ENCODE data around the gene ITPR3. TPM values are rescaled to one million over a fixed set of nuclear protein-coding genes. Genes with fewer than 3 reads are reported as not detected.

Gene ITPR3
- total RNA-seq, 2 experiments from 2014 or later: 56.6 to 83.5 TPM

DNA sequence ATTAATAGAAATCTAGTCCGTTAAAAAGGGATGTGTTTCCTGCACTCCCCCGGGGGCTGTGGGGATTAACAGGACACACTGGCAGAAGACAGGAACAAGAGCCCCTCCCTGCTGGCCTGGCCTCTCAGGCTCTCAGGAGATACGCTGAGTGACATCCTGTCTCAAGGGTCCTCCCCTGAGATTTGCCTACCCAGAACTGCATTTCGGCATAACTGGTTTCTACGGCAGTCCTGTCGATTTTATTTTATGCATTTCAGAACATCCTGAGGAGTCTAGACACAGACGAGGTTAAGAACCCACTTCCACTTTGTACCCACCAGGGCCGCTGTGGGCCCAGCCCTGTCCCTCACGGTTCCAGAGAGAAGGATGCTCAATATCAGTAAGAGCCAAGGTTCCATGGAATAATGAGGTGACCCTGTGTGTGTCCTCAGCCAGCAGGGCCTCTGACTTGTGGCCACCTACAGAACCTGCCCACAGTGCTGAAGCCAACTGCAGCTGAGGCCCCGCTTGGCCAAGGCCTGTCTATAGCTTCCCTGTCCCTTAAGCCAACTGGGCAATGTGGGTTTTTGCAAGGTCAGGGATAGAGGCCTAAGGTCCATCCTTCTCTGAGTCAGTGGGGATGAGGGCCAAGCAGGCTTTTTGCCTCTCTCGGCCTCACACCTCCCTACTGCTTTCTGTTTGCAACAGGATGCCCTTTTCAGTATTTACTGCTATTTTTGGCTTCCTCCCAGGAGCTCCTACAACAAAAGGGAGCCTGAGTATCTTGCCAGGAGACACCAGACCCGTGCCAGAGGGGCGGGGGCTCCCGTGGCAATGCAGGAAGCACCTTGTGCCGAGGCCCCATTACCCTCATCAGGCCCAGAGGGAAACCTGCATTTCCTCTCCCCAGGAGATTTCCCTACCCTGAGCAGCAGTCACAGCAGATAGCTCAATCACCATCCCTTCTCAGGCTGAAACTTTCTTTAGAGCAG, 75.7 kb downstream of the ITPR3 start:
- Histone ChIP-seq H3K4me2 (ENCODE audit: low read length) (peak overlapping the region; percentile 48), H3K4me1 (ENCODE audit: insufficient read depth, low read length, poor library complexity, severe bottlenecking) (peaks cover 35% of the 10 kb centered on the region), H3K27ac (ENCODE audit: low read depth, low read length, poor library complexity, severe bottlenecking) (peak overlapping the region; percentile 62), H3K79me2 (ENCODE audit: insufficient read depth, low read depth, low read length) (no peaks in the 10 kb centered on the region), H2AFZ (ENCODE audit: low read length) (no peak overlapping the region), H3K4me3 (ENCODE audit: low read depth, low read length, poor library complexity, severe bottlenecking) (no peak overlapping the region), H4K20me1 (ENCODE audit: insufficient read depth, low read length) (0 out of 2 replicates have a peak, but pooled peaks cover 6% of the 10 kb centered on the region), H3K9me2 (ENCODE audit: insufficient read depth, low read length) (no peaks in the 10 kb centered on the region), H3K36me3 (ENCODE audit: insufficient read depth, low read length) (peaks cover 99% of the 10 kb centered on the region), H3K9me3 (ENCODE audit: low read length) (no peaks in the 10 kb centered on the region)
- intact Hi-C loops (cut with micrococcal nuclease; ENCODE audit: unreplicated experiment): no loop called here
- no TSS peak for BruUV-seq (replicated peaks)
- ChIA-PET CTCF (ENCODE audit: unreplicated experiment) (interaction anchor here (0.6 kb wide), 1 partner anchor 10 kb away, joined by 5 read pairs; no protein-coding TSS in a partner anchor), POLR2A (interaction anchor here (0.6 to 1.3 kb wide), 3 partner anchors 12 to 665 kb away, joined by 3 read pairs; partner anchors contain the start of gene UQCC2)
- peak; percentile 80 for DNase-seq (ENCODE audit: low spot score)
- TF ChIP-seq, protein P1, sequence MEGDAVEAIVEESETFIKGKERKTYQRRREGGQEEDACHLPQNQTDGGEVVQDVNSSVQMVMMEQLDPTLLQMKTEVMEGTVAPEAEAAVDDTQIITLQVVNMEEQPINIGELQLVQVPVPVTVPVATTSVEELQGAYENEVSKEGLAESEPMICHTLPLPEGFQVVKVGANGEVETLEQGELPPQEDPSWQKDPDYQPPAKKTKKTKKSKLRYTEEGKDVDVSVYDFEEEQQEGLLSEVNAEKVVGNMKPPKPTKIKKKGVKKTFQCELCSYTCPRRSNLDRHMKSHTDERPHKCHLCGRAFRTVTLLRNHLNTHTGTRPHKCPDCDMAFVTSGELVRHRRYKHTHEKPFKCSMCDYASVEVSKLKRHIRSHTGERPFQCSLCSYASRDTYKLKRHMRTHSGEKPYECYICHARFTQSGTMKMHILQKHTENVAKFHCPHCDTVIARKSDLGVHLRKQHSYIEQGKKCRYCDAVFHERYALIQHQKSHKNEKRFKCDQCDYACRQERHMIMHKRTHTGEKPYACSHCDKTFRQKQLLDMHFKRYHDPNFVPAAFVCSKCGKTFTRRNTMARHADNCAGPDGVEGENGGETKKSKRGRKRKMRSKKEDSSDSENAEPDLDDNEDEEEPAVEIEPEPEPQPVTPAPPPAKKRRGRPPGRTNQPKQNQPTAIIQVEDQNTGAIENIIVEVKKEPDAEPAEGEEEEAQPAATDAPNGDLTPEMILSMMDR (conservative IDR thresholded peaks at IDR 0.05; ENCODE audit: low read length): no peak
- TF ChIP-seq EZH2phosphoT487 (IDR thresholded peaks at IDR 0.05; ENCODE audit: borderline replicate concordance, low read depth, low read length): no peak

DNA sequence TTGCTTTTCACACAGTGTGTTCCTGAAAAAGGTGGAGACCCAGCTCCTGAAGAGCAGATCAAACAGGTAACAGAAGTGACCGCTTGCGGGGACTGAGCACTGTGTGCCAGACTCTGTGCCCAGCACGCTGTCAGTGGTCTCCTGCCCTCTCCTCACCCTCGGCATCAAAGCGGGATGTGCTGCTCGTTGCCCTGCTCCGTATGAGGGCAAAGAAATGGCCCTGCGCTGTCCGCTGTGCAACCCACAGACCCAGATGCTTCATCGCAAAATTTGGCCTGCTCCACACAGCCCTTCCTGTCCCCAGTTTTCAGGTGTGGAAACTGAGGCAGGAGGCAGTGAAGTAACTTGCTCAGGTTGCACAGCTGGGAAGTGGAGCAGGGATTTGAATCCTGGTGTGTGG, 76.7 kb downstream of the ITPR3 start:
- H3K4me1 ChIP-seq (ENCODE audit: insufficient read depth, low read length, poor library complexity, severe bottlenecking): peaks cover 35% of the 10 kb centered on the region
- no peak overlapping the region for H3K4me3 ChIP-seq (ENCODE audit: low read depth, low read length, poor library complexity, severe bottlenecking)
- no peak overlapping the region for H2AFZ ChIP-seq (ENCODE audit: low read length)
- ChIA-PET POLR2A (interaction anchor here (0.6 to 1.7 kb wide), 4 partner anchors 11 to 664 kb away, joined by 3 read pairs; partner anchors contain the start of gene UQCC2), CTCF (ENCODE audit: unreplicated experiment) (interaction anchor here (0.6 kb wide), 1 partner anchor 11 kb away, joined by 5 read pairs; no protein-coding TSS in a partner anchor)
- no peak for DNase-seq (ENCODE audit: low spot score)
- no peak overlapping the region for H3K27ac ChIP-seq (ENCODE audit: low read depth, low read length, poor library complexity, severe bottlenecking)
- peaks cover 92% of the 10 kb centered on the region for H3K36me3 ChIP-seq (ENCODE audit: insufficient read depth, low read length)
- no TSS peak for BruUV-seq (replicated peaks)
- no peaks in the 10 kb centered on the region for H3K9me2 ChIP-seq (ENCODE audit: insufficient read depth, low read length)
- H3K79me2 ChIP-seq (ENCODE audit: insufficient read depth, low read depth, low read length): no peaks in the 10 kb centered on the region
- no peaks in the 10 kb centered on the region for H3K9me3 ChIP-seq (ENCODE audit: low read length)
- no peak for TF ChIP-seq EZH2phosphoT487 (IDR thresholded peaks at IDR 0.05; ENCODE audit: borderline replicate concordance, low read depth, low read length)
- TF ChIP-seq, protein P1 (conservative IDR thresholded peaks at IDR 0.05; ENCODE audit: low read length): no peak
- no peak overlapping the region for H3K4me2 ChIP-seq (ENCODE audit: low read length)
- intact Hi-C loops (cut with micrococcal nuclease; ENCODE audit: unreplicated experiment): no loop called here
- H4K20me1 ChIP-seq (ENCODE audit: insufficient read depth, low read length): 0 out of 2 replicates have a peak, but pooled peaks cover 6% of the 10 kb centered on the region
